ENCODE measurements around the gene PGGHG.
A peak's percentile ranks its signal among the peaks of the same experiment; 100 is the strongest.

DNA sequence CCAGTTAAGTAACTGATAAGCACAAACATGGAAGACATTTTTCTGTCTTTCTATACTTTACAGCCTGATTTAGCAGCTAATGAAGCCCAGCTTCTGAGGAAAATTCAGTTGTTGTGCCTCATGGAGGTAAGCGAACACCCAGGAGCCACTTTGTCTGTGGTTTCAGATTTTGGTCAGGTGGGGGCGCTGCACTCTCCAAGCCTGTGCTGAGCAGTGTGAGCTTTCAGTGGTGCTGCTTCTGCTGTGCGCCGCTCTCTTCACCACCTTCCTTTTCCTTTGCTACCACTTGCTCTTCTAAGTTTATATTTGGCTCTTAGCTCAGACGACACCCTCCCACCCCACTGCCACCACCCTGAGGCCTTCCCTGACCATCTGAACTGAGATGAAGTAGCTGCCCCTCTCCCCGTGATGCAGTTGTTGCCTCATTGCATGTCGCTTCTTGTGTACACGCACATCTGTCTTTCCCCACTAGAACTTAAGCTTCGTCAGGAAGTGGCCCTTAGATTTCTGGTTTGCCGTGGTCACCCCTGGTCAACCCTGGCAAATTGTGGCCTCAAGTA lies 38.1 kb upstream of the PGGHG start:
- TF ChIP-seq POLR2A (IDR thresholded peaks at IDR 0.05) = no peak
- TF ChIP-seq, protein P1, sequence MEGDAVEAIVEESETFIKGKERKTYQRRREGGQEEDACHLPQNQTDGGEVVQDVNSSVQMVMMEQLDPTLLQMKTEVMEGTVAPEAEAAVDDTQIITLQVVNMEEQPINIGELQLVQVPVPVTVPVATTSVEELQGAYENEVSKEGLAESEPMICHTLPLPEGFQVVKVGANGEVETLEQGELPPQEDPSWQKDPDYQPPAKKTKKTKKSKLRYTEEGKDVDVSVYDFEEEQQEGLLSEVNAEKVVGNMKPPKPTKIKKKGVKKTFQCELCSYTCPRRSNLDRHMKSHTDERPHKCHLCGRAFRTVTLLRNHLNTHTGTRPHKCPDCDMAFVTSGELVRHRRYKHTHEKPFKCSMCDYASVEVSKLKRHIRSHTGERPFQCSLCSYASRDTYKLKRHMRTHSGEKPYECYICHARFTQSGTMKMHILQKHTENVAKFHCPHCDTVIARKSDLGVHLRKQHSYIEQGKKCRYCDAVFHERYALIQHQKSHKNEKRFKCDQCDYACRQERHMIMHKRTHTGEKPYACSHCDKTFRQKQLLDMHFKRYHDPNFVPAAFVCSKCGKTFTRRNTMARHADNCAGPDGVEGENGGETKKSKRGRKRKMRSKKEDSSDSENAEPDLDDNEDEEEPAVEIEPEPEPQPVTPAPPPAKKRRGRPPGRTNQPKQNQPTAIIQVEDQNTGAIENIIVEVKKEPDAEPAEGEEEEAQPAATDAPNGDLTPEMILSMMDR (IDR thresholded peaks at IDR 0.05) = peak in 1 of 3 donors; percentile 10
